ENCODE results near the gene CSKMT.

- TF ChIP-seq CTCF (IDR thresholded peaks at IDR 0.05) = no peak
- no peak for TF ChIP-seq POLR2A (IDR thresholded peaks at IDR 0.05)
- no peak for TF ChIP-seq POLR2AphosphoS5 (IDR thresholded peaks at IDR 0.05)
Observed at GRCh38 chr11:62654297-62654696, 10.8 kb upstream of the CSKMT start.
